ENCODE results near the gene FAAH2.

DNA sequence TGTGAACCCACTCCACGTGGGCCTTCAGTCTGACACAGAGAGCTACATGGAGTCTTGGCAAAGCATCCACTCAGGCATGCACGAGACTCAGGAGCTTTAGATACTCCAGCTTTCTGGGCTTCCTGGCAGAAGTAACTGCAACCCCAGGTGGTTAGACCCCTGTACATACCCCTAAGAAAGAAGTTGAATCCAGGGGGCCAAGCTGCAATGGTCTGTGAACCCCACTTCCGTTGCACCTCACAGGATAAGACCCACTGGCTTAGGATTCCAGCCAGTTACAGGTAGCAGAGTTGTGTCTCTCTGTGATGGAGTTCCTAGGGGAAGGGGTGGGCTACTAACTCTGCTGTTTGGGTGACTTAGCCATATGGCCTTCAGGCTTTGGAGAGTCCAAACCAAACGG, 21.4 kb upstream of the FAAH2 start:
- TF ChIP-seq, protein P1, sequence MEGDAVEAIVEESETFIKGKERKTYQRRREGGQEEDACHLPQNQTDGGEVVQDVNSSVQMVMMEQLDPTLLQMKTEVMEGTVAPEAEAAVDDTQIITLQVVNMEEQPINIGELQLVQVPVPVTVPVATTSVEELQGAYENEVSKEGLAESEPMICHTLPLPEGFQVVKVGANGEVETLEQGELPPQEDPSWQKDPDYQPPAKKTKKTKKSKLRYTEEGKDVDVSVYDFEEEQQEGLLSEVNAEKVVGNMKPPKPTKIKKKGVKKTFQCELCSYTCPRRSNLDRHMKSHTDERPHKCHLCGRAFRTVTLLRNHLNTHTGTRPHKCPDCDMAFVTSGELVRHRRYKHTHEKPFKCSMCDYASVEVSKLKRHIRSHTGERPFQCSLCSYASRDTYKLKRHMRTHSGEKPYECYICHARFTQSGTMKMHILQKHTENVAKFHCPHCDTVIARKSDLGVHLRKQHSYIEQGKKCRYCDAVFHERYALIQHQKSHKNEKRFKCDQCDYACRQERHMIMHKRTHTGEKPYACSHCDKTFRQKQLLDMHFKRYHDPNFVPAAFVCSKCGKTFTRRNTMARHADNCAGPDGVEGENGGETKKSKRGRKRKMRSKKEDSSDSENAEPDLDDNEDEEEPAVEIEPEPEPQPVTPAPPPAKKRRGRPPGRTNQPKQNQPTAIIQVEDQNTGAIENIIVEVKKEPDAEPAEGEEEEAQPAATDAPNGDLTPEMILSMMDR (IDR thresholded peaks at IDR 0.05; ENCODE audit: borderline replicate concordance, extremely low read depth, low read length, poor library complexity, severe bottlenecking): no peak
- TF ChIP-seq EZH2 (IDR thresholded peaks at IDR 0.05; ENCODE audit: borderline replicate concordance, low read depth, low read length, severe bottlenecking): no peak

Measured in DND-41 (cell line).